Measurements from ENCODE around the gene CCDC187.

CCDC187 gene

DNA sequence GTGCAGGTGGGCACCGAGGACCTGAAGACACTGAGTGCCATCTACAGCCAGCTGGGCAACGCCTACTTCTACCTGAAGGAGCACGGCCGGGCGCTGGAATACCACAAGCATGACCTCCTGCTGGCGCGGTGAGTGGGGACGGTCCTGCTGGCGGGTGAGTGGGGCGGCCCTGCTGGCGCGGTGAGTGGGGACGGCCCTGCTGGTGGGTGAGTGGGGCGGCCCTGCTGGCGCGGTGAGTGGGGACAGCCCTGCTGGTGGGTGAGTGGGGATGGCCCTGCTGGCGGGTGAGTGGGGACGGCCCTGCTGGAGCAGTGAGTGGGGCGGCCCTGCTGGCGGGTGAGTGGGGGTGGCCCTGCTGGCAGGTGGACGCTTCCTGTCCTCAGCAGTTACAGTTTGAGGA is 30.6 kb upstream of the CCDC187 start:
- TF ChIP-seq, protein P1, sequence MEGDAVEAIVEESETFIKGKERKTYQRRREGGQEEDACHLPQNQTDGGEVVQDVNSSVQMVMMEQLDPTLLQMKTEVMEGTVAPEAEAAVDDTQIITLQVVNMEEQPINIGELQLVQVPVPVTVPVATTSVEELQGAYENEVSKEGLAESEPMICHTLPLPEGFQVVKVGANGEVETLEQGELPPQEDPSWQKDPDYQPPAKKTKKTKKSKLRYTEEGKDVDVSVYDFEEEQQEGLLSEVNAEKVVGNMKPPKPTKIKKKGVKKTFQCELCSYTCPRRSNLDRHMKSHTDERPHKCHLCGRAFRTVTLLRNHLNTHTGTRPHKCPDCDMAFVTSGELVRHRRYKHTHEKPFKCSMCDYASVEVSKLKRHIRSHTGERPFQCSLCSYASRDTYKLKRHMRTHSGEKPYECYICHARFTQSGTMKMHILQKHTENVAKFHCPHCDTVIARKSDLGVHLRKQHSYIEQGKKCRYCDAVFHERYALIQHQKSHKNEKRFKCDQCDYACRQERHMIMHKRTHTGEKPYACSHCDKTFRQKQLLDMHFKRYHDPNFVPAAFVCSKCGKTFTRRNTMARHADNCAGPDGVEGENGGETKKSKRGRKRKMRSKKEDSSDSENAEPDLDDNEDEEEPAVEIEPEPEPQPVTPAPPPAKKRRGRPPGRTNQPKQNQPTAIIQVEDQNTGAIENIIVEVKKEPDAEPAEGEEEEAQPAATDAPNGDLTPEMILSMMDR (IDR thresholded peaks at IDR 0.05; ENCODE audit: low read depth, low read length, missing control alignments): no peak
- no peak for DNase-seq (ENCODE audit: low read depth)
- no peak overlapping the region for H3K4me3 ChIP-seq (ENCODE audit: low read depth, low read length)

DNA sequence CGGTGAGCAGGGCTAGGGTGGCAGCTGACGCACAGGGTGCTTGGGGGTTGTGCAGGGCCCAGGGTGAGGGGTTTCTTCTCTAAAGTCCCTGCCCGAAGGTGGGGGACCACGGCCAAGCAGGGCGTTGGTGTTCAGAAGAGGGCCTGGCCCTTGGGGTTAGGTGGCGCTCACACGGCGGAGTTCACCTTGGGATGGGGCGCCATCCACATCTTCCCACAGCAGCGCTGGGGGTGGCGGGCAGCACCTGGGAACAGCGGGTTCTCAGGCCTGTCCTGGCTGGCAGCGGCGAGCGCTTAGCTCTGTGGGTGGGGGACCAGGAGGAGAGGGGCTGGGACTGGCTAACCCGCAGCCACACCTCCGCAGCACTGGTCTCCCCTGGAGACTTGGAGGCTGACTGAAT is 29.6 kb upstream of the CCDC187 start:
- DNase-seq (ENCODE audit: low read depth): no peak
- TF ChIP-seq, protein P1 (IDR thresholded peaks at IDR 0.05; ENCODE audit: low read depth, low read length, missing control alignments): no peak

DNA sequence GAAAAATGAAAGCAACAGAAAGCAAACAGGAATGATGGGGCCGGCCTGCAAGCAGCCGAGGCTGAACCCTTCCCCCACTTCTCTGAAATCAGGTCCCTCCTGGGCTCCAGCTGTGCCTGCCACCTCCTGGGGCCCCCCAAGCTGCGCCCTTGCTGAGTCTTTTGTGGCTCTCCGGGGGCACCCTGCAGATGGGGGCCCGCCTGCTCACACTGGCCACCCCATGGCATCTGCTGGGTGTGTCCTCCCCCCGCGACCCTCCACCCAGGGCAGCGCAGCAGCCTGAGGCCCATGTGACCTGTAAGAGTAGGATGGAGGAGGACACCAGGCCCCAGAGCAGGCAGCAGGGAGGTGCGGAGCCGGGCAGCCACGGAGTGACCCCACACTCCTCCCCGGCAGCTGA is 29.2 kb upstream of the CCDC187 start:
- no peak overlapping the region for H3K4me3 ChIP-seq (ENCODE audit: low read depth, low read length)
- TF ChIP-seq, protein P1 (IDR thresholded peaks at IDR 0.05; ENCODE audit: low read depth, low read length, missing control alignments): no peak
- no peak for DNase-seq (ENCODE audit: low read depth)

More for the DNA sequence above, 29.6 kb upstream of the CCDC187 start:
- H3K4me3 ChIP-seq (ENCODE audit: low read depth, low read length): no peak overlapping the region

DNA sequence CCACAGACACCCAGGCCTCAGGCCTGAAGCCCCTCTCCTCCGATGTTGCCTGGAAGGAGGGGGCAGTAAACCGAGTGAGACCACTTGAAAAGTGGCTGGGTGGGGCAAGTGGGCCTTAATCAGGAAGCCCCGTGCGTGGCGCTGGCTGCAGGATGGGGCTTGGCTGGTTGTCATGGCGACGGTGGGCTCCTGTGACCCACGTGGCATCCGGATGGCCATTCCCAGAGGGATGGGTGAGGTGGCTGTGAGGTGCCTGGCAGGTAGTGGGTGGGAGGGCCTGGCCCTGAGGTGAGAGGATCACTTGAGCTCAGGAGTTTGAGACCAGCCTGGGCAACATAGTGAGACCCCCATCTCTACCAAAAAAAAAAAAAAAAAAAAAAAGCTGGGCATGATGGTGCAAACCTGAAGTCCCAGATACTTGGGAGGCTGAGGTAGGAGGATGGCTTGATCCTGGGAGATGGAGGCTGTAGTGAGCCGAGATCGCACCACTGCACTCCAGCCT is 28.6 kb upstream of the CCDC187 start:
- TF ChIP-seq, protein P1 (IDR thresholded peaks at IDR 0.05; ENCODE audit: low read depth, low read length, missing control alignments): no peak
- no peak overlapping the region for H3K4me3 ChIP-seq (ENCODE audit: low read depth, low read length)
- DNase-seq (ENCODE audit: low read depth): no peak

DNA sequence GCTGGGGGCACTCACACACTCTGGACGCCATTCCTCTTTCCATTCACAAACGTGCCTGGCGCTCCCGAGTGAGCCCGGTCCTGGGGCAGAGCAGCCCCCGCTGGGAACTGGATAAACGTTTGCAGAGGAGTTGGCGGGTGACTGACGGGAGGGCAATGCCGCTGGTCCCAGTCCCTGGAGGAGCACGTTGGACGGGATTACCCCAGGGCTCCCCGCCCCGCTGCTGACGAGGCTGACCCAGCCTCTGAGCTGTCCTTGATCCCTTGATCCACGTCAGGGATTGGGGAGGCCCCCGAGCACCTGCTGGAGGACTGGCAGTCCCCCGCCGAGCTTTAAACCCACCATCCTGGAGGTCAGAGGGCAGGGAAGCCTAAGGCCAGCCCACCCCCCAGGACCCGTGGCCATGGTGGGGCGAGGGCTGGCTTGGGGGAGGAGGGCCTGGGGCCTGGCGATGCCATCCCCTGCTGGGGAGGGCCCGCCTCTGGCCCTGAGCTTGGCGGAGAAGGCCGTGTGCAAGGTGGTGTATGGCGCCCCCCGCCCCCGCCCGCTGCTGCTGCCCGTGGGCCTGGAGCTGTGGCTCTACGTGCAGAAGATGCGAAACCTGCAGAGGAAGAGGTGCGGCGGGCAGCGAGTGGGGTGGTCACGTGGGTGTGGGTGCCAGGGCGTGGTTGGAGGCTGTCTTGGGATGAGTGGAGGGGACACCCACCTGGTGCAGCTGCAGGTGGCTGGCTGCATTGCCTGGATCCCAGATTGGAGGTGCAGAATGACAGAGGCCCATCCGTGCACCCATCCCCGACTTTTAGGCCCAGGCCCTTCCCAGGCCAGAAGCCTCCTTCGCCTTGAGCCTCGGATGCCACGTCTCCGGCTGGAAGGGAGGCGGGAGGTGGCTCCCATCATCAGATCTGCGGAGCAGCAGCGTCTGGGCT is 27.9 kb upstream of the CCDC187 start:
- TF ChIP-seq, protein P1 (IDR thresholded peaks at IDR 0.05; ENCODE audit: low read depth, low read length, missing control alignments): no peak
- no peak for DNase-seq (ENCODE audit: low read depth)
- H3K4me3 ChIP-seq (ENCODE audit: low read depth, low read length): no peak overlapping the region

DNA sequence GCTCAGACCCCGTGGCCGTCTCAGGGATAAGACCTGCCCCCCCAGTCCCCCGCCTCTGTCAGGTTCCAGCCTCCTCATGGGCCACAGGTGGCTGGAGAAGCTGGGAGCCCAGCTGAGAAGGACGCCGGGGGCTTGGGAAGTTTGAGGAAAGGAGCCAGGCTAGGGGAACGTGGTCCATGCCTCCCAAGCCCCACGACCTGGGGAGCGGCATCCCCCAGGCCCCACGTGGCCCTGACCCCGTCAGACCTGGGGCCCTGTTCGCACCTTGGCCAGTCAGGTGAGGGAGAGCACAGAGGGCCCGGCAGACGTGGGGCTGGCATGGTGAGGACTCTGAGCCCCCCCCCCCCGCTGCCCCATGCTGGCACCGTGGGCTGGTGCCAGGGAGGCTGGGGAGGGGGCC is 27.1 kb upstream of the CCDC187 start:
- TF ChIP-seq, protein P1 (IDR thresholded peaks at IDR 0.05; ENCODE audit: low read depth, low read length, missing control alignments): no peak
- no peak overlapping the region for H3K4me3 ChIP-seq (ENCODE audit: low read depth, low read length)
- no peak for DNase-seq (ENCODE audit: low read depth)

All from GM12864 (cell line).